ENCODE results near the gene PPP1R18. TPM values are rescaled to one million over a fixed set of nuclear protein-coding genes. Genes with fewer than 3 reads are reported as not detected.
A peak's percentile ranks its signal among the peaks of the same experiment; 100 is the strongest.
"Not testable (repeated sequence)": the region's sequence is repeated elsewhere in the genome, so short reads cannot be mapped to it uniquely, and the experiment has no call there.

PPP1R18 gene
- total and polyA plus RNA-seq, 5 donors from 2014 or later: 110 to 164 (median 123) TPM

- ATAC-seq (ENCODE audit: low read depth in 2 of 2): peak; percentile 33 to 40
- DNase-seq: peak; percentile 90 to 96 (median 95)
- Mint-ChIP-seq H3K4me3 (peak overlapping the region; percentile 98 to 99 (median 99)), H3K9me3 (peaks cover 0 to 1% (median 0%) of the 10 kb centered on the region in 7 donors), H3K27ac (peak overlapping the region; percentile 94 to 98 (median 96)), H3K27me3 (peaks cover 9% of the 10 kb centered on the region), H3K36me3 (peaks cover 27% of the 10 kb centered on the region), H3K4me1 (peaks cover 26 to 72% (median 50%) of the 10 kb centered on the region in 4 donors)
- H3K9me3 ChIP-seq (ENCODE audit: control insufficient read depth in 2 of 2, low read length in 2 of 2): no peaks in the 10 kb centered on the region
- peak overlapping the region; percentile 97 for H3K4me3 ChIP-seq (ENCODE audit: low read depth, low read length)
- peak overlapping the region; percentile 94 for H3K27ac ChIP-seq (ENCODE audit: insufficient read depth, low read length, poor library complexity, severe bottlenecking)
- H3K36me3 ChIP-seq (ENCODE audit: control insufficient read depth, insufficient read depth, low read length): peaks cover 35% of the 10 kb centered on the region
- H3K4me1 ChIP-seq (ENCODE audit: control insufficient read depth, insufficient read depth, low read length, poor library complexity, severe bottlenecking): peaks cover 48% of the 10 kb centered on the region
- H3K27me3 ChIP-seq (ENCODE audit: control insufficient read depth, insufficient read depth, low read length): no peaks in the 10 kb centered on the region
Observed at GRCh38 chr6:30721198-30722024, 35.0 kb upstream of the PPP1R18 start.

GRCh38 chr6:30720738-30721197 lies 34.3 kb upstream of the PPP1R18 start:
- Mint-ChIP-seq H3K9me3 (peaks cover 0 to 1% (median 0%) of the 10 kb centered on the region in 7 donors), H3K4me1 (peaks cover 26 to 75% (median 54%) of the 10 kb centered on the region in 4 donors), H3K27ac (peak overlapping the region; percentile 96 to 98 (median 97)), H3K27me3 (peaks cover 9% of the 10 kb centered on the region), H3K4me3 (peak overlapping the region; percentile 98 to 99 (median 99)), H3K36me3 (peaks cover 27% of the 10 kb centered on the region)
- peak; percentile 35 to 80 (median 64) for DNase-seq
- Histone ChIP-seq H3K4me1 (ENCODE audit: control insufficient read depth, insufficient read depth, low read length, poor library complexity, severe bottlenecking) (peaks cover 52% of the 10 kb centered on the region), H3K36me3 (ENCODE audit: control insufficient read depth, insufficient read depth, low read length) (peaks cover 31% of the 10 kb centered on the region), H3K9me3 (ENCODE audit: control insufficient read depth in 2 of 2, low read length in 2 of 2) (no peaks in the 10 kb centered on the region), H3K27ac (ENCODE audit: insufficient read depth, low read length, poor library complexity, severe bottlenecking) (peak overlapping the region; percentile 94), H3K4me3 (ENCODE audit: low read depth, low read length) (peak overlapping the region; percentile 97), H3K27me3 (ENCODE audit: control insufficient read depth, insufficient read depth, low read length) (no peaks in the 10 kb centered on the region)
- ATAC-seq (ENCODE audit: low read depth in 2 of 2): no peak

GRCh38 chr6:30719791-30720737 lies 33.6 kb upstream of the PPP1R18 start, which contains the start of gene TUBB:
TSS of gene TUBB (plus strand) at chr6:30720352. CDS start at chr6:30720507, 155 bp downstream.
- DNase-seq (peak; percentile 92 to 98 (median 94)), ATAC-seq (ENCODE audit: low read depth in 2 of 2) (peak; percentile 64 to 65)
- Mint-ChIP-seq H3K4me3 (peak within 1 kb of the TSS; percentile 98 to 99 (median 99)), H3K36me3 (peaks cover 25% of the 10 kb centered on the region), H3K27me3 (peaks cover 9% of the 10 kb centered on the region), H3K4me1 (peaks cover 24 to 73% (median 54%) of the 10 kb centered on the region in 4 donors), H3K27ac (peak within 1 kb of the TSS; percentile 96 to 98 (median 97)), H3K9me3 (peaks cover 0 to 1% (median 0%) of the 10 kb centered on the region in 7 donors)
- Histone ChIP-seq H3K27me3 (ENCODE audit: control insufficient read depth, insufficient read depth, low read length) (no peaks in the 10 kb centered on the region), H3K4me3 (ENCODE audit: low read depth, low read length) (peak within 1 kb of the TSS; percentile 97), H3K36me3 (ENCODE audit: control insufficient read depth, insufficient read depth, low read length) (peaks cover 24% of the 10 kb centered on the region), H3K27ac (ENCODE audit: insufficient read depth, low read length, poor library complexity, severe bottlenecking) (peak within 1 kb of the TSS; percentile 94), H3K4me1 (ENCODE audit: control insufficient read depth, insufficient read depth, low read length, poor library complexity, severe bottlenecking) (peaks cover 49% of the 10 kb centered on the region), H3K9me3 (ENCODE audit: control insufficient read depth in 2 of 2, low read length in 2 of 2) (no peaks in the 10 kb centered on the region)

- Mint-ChIP-seq H3K9me3 (peaks cover 0 to 1% (median 0%) of the 10 kb centered on the region in 7 donors), H3K4me3 (peak overlapping the region; percentile 98 to 99 (median 99))
Observed at GRCh38 chr6:30719356-30719755, 32.9 kb upstream of the PPP1R18 start.

GRCh38 chr6:30717845-30718720 lies 31.6 kb upstream of the PPP1R18 start:
- H3K4me1 Mint-ChIP-seq: peaks cover 22 to 67% (median 48%) of the 10 kb centered on the region in 4 donors
- peak overlapping the region; percentile 98 to 100 (median 100) for H3K27ac Mint-ChIP-seq
- Histone ChIP-seq H3K36me3 (ENCODE audit: control insufficient read depth, insufficient read depth, low read length) (peaks cover 24% of the 10 kb centered on the region), H3K4me1 (ENCODE audit: control insufficient read depth, insufficient read depth, low read length, poor library complexity, severe bottlenecking) (peaks cover 43% of the 10 kb centered on the region), H3K27ac (ENCODE audit: insufficient read depth, low read length, poor library complexity, severe bottlenecking) (peak overlapping the region; percentile 92), H3K4me3 (ENCODE audit: low read depth, low read length) (peak overlapping the region; percentile 92)
- not testable (repeated sequence) for H3K27me3 ChIP-seq (ENCODE audit: control insufficient read depth, insufficient read depth, low read length); H3K9me3 Mint-ChIP-seq; DNase-seq; H3K9me3 ChIP-seq (ENCODE audit: control insufficient read depth in 2 of 2, low read length in 2 of 2); H3K27me3 Mint-ChIP-seq; ATAC-seq (ENCODE audit: low read depth in 2 of 2)
- H3K4me3 Mint-ChIP-seq: peak overlapping the region; percentile 93 to 98 (median 98)
- peaks cover 23% of the 10 kb centered on the region for H3K36me3 Mint-ChIP-seq

More at GRCh38 chr6:30719356-30719755, 32.9 kb upstream of the PPP1R18 start:
- peaks cover 22 to 71% (median 50%) of the 10 kb centered on the region in 4 donors for H3K4me1 Mint-ChIP-seq
- DNase-seq: no peak
- peak overlapping the region; percentile 91 for H3K4me3 ChIP-seq (ENCODE audit: low read depth, low read length)
- H3K27me3 Mint-ChIP-seq: peaks cover 9% of the 10 kb centered on the region
- no peaks in the 10 kb centered on the region for H3K9me3 ChIP-seq (ENCODE audit: control insufficient read depth in 2 of 2, low read length in 2 of 2)
- peaks cover 24% of the 10 kb centered on the region for H3K36me3 ChIP-seq (ENCODE audit: control insufficient read depth, insufficient read depth, low read length)
- peak overlapping the region; percentile 94 for H3K27ac ChIP-seq (ENCODE audit: insufficient read depth, low read length, poor library complexity, severe bottlenecking)
- no peaks in the 10 kb centered on the region for H3K27me3 ChIP-seq (ENCODE audit: control insufficient read depth, insufficient read depth, low read length)
- H3K36me3 Mint-ChIP-seq: peaks cover 26% of the 10 kb centered on the region
- ATAC-seq (ENCODE audit: low read depth in 2 of 2): no peak
- peaks cover 46% of the 10 kb centered on the region for H3K4me1 ChIP-seq (ENCODE audit: control insufficient read depth, insufficient read depth, low read length, poor library complexity, severe bottlenecking)
- H3K27ac Mint-ChIP-seq: peak overlapping the region; percentile 96 to 98 (median 97)

GRCh38 chr6:30717129-30717844 lies 30.8 kb upstream of the PPP1R18 start, which contains the start of gene MDC1:
TSS of gene MDC1 (minus strand) at chr6:30717281. CDS start at chr6:30715175, 2,106 bp downstream.
- DNase-seq (peak; percentile 98 to 100 (median 99)), ATAC-seq (ENCODE audit: low read depth in 2 of 2) (peak; percentile 76 to 78)
- peaks cover 9% of the 10 kb centered on the region for H3K27me3 Mint-ChIP-seq
- peak within 1 kb of the TSS; percentile 93 to 98 (median 98) for H3K4me3 Mint-ChIP-seq
- peaks cover 15 to 64% (median 46%) of the 10 kb centered on the region in 4 donors for H3K4me1 Mint-ChIP-seq
- Histone ChIP-seq H3K9me3 (ENCODE audit: control insufficient read depth in 2 of 2, low read length in 2 of 2) (no peaks in the 10 kb centered on the region), H3K27me3 (ENCODE audit: control insufficient read depth, insufficient read depth, low read length) (no peaks in the 10 kb centered on the region), H3K4me3 (ENCODE audit: low read depth, low read length) (peak within 1 kb of the TSS; percentile 92), H3K4me1 (ENCODE audit: control insufficient read depth, insufficient read depth, low read length, poor library complexity, severe bottlenecking) (peaks cover 35% of the 10 kb centered on the region), H3K27ac (ENCODE audit: insufficient read depth, low read length, poor library complexity, severe bottlenecking) (peak within 1 kb of the TSS; percentile 92), H3K36me3 (ENCODE audit: control insufficient read depth, insufficient read depth, low read length) (peaks cover 27% of the 10 kb centered on the region)
- H3K36me3 Mint-ChIP-seq: peaks cover 25% of the 10 kb centered on the region
- peaks cover 0 to 1% (median 0%) of the 10 kb centered on the region in 7 donors for H3K9me3 Mint-ChIP-seq
- H3K27ac Mint-ChIP-seq: peak within 1 kb of the TSS; percentile 98 to 100 (median 100)

All from CD4-positive, CD25-positive, alpha-beta regulatory T cell (primary cell).